GM13977 (cell line): ENCODE results near the gene CEMIP2.
"Not testable (repeated sequence)": the region's sequence is repeated elsewhere in the genome, so short reads cannot be mapped to it uniquely, and the experiment has no call there.

Experiments used
- DNase-seq: peaks from one replicate; pipeline ENCODE4 v3.0.0; 2012; ENCODE audit warnings: low spot score
- in situ Hi-C: fragments of 300-500 bp; cut with MboI; formaldehyde crosslinking; loops from one replicate; pipeline ENCODE4 v1.12.0; 2022; ENCODE audit warnings: low sequenced_read_pairs, low pct_unique_long_range_greater_than_20kb, mixed read lengths, inconsistent platforms; ENCODE audit not compliant: unreplicated experiment
- TF ChIP-seq, protein P1 (sequence below): IDR thresholded peaks from 2 replicates; pipeline ENCODE4 v1.5.1; 2012; ENCODE audit warnings: mild to moderate bottlenecking, control low read depth; ENCODE audit not compliant: insufficient read depth; ENCODE audit errors: extremely low read depth, missing control alignments

Gene CEMIP2

GRCh38 chr9:71665247-71665646 lies 103.1 kb downstream of the CEMIP2 start:
- in situ Hi-C loops = no loop called here
- TF ChIP-seq, protein P1, sequence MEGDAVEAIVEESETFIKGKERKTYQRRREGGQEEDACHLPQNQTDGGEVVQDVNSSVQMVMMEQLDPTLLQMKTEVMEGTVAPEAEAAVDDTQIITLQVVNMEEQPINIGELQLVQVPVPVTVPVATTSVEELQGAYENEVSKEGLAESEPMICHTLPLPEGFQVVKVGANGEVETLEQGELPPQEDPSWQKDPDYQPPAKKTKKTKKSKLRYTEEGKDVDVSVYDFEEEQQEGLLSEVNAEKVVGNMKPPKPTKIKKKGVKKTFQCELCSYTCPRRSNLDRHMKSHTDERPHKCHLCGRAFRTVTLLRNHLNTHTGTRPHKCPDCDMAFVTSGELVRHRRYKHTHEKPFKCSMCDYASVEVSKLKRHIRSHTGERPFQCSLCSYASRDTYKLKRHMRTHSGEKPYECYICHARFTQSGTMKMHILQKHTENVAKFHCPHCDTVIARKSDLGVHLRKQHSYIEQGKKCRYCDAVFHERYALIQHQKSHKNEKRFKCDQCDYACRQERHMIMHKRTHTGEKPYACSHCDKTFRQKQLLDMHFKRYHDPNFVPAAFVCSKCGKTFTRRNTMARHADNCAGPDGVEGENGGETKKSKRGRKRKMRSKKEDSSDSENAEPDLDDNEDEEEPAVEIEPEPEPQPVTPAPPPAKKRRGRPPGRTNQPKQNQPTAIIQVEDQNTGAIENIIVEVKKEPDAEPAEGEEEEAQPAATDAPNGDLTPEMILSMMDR = no peak
- DNase-seq = no peak

- in situ Hi-C loops = no loop called here
- TF ChIP-seq, protein P1 = no peak
- no peak for DNase-seq
Measured at GRCh38 chr9:71664566-71664965, 103.7 kb downstream of the CEMIP2 start.

DNA sequence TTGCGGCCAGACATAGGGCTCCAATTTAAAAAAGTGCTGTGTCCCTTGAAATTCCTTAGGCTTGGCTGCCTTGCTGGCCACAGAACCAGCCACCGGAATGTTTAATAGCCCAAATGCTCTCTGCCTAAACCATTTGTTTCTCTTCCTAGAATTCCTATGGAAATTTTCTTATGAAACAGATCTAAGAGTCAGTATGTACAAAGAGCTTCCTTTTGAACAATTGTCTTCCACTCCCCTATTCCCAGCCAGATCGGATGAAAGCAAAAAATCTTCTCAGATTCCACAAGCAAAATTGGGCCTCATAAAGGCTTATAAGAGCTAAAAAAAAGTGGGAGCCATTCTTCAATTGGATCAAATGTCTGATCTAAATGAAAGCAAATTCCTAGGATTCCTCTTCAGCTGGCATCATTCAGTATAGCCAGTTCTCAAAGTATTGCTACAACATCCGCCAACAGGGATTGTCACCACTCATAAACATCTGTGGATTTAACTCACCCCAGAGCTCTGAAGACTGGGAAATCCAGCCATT lies 104.3 kb downstream of the CEMIP2 start:
- in situ Hi-C loops = no loop called here
- TF ChIP-seq, protein P1 = no peak
- no peak for DNase-seq

- in situ Hi-C loops = no loop called here
- TF ChIP-seq, protein P1 = no peak
- no peak for DNase-seq
Measured at GRCh38 chr9:71663216-71663615, 105.1 kb downstream of the CEMIP2 start.

DNA sequence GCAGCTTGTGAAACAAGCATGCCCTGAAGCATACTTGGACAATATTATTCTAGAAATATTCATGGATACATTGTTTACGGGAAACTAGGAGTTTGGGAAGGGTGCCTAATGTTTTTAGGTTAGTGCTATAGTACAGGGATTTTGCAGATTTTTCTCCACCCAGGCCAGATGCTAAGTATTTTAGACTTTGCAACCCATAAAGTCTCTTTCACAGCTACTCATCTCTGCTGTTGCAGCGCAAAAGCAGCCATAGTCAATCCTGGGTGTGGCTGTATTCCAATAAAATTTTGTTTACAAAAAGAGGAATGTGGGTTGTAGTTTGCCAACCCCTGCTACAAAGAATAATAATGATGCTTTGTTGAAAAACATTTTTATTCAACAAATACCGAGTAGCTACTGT lies 106.2 kb downstream of the CEMIP2 start:
- DNase-seq = no peak
- in situ Hi-C loops = no loop called here
- TF ChIP-seq, protein P1 = no peak

GRCh38 chr9:71657276-71657675 lies 111.0 kb downstream of the CEMIP2 start:
- DNase-seq, in situ Hi-C loops: not testable (repeated sequence)

- no peak for DNase-seq
- in situ Hi-C loops = no loop called here
- TF ChIP-seq, protein P1 = no peak
Measured at GRCh38 chr9:71656496-71656895, 111.8 kb downstream of the CEMIP2 start.
